SHP77 (cell line): ENCODE measurements around the gene CXCL10.
"Not testable (repeated sequence)": the region's sequence is repeated elsewhere in the genome, so short reads cannot be mapped to it uniquely, and the experiment has no call there.

ENCODE experiments used
- DNase-seq, 2 experiments: peaks; one replicate each; lab custom pipeline; 2025; lab: John Stamatoyannopoulos, UW

CXCL10 gene

DNA sequence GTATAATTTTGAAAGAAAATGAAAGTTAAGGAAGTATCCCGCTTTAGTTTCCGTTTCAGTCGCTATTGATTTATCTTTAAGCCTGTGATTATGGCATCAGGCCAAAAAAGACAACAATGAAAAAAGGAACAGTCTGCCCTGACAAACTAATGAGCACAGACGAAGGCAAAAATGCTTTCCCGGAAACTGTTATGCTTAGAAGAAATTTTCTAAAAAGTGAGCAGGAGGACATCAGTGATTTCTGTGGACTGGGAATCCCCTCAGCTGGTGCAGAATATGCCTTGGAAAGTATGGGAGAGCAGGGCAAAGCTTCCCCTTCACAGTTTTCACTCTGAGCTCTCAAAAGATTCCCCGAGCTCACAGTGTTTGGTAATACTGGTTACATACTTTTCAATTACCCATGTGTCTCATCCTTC lies 5.1 kb upstream of the CXCL10 start:
- DNase-seq = no peak

DNA sequence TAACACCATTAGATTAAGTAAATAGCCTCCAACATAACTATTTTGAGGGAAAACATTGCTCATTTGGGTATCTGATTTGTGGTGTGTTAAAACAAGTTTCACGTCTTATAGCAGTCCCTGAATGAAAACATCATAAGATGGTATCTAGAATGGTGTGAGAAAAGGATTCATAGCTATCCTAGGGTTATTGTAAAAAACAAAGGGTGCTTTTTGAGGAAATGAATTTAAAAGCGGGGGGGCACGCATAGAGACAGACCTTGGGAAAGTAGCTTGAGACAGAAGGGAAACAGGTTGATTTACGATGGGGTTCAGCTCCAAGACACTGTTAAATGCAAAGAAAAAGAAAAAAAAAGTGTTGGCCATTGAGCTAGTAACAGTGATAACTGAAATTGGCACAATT lies 768 bp upstream of the CXCL10 start:
- no peak for DNase-seq

DNA sequence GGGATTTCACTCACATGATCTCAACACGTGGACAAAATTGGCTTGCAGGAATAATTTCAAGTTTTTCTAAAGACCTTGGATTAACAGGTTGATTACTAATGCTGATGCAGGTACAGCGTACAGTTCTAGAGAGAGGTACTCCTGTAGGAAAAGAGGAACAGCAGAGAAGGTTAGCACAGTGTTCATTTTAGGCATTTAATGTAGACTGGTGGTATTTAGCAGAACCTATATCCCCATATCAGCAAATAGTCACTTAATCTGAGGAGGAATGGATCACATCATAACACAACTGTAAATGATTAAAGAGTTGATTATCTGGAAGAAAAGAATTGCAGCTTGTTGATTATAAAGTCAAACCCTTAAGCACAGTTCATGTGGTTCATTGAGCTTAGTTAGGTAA lies 620 bp downstream of the CXCL10 start:
- no peak for DNase-seq

DNA sequence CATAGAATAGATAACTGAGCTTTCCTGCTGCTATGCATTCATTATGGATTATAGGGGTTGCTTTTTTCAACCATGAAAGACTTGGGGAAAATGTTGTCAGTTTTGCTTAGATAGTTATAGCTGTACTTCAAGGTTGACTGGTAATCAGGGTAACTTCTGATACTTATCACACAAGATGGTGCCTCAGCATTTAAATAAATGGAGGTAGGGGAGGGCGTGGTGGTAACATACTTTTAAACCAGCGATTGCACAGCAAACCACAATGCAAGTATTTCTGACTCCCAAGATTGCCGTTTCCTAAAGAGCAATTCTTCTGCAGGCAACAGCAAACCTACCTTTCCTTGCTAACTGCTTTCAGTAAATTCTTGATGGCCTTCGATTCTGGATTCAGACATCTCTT lies 1.3 kb downstream of the CXCL10 start:
- no peak for DNase-seq

DNA sequence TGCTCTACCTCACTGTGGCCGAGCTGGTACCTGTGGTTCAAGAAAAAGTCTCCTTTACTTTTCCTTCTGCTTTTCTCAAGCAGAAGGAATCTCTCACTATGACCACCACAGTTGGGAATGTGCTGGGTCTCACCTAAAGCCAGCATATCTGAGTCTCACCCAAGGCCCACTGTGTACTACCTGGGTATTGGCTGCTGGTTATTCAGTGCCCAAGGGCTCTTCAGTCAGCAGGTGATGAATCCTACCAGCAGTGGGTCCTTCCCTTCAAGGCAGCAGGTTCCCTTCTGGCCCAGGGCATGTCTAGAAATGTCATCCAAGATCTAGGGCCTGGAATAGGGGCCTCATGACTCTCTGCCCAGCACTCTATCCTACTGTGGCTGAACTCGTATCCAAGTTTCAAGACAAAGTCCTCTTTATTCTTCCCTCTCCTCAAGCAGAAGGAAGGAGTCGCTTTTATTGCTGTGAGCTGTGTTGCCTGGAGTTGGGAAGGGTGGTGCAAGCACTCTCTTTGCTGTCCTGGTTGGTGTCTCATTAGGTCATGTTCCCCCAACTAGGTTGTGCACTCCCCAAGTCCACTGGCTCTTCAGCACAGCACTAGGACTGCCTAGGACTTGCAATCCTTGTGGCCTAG lies 6.1 kb downstream of the CXCL10 start:
- DNase-seq = no peak

DNA sequence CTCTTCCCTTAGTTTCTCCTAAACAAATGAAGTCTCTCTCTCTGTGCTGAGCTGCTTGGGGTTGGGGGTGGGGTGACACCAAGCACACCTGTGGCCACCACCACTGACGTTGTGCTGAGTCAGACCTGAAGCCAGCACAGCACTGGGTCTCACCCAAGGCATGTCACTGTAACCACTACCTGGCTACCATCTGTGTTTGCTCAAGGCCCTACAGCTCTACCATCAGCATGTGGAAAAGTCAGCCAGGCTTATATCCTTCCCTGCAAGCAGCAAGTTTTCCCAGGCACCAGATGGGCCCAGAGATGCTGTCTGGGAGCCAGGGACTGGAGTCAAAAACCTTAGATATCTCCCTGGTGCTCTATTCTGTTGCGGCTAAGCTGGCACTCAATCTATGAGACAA lies 6.9 kb downstream of the CXCL10 start:
- peak; percentile 28 to 46 for DNase-seq

DNA sequence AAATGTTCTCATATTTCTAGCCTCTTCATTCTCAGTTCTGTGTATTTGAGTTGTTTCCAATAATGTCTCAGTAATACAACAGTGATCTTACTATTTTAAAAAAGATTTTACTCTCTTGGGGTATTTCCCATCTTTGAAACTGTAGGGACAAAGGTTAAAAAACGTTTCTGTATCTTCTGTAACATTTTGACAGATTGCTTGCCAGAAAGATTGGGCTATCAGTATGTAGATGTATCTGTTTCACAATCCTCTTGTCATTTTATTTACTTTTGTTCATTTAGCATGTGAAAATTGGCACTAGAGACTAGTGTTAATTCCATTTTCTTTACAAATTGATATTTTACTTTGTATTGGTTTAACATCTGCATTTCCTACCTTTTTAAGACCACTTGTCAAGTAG lies 9.8 kb downstream of the CXCL10 start:
- no peak for DNase-seq

DNA sequence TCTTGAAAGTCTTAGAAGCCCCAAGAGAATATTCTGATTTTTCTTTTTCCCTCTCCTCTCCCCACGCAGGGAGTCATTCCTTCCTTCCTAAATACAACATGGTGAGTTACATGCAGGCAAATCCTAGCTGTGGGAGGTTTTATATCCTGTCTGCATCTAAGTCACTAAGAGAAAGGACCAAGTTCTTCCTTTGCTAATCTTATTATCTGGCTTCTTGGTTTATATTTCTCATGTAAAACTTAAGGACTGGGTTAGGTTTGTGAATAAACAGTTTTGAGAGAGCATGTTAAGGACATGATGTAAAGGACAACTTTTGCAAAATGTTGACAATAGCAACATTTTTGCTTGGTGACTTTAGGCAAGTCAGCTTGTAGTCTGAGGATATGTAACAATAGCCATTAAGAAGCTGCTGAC lies 10.9 kb downstream of the CXCL10 start:
- DNase-seq = no peak

DNA sequence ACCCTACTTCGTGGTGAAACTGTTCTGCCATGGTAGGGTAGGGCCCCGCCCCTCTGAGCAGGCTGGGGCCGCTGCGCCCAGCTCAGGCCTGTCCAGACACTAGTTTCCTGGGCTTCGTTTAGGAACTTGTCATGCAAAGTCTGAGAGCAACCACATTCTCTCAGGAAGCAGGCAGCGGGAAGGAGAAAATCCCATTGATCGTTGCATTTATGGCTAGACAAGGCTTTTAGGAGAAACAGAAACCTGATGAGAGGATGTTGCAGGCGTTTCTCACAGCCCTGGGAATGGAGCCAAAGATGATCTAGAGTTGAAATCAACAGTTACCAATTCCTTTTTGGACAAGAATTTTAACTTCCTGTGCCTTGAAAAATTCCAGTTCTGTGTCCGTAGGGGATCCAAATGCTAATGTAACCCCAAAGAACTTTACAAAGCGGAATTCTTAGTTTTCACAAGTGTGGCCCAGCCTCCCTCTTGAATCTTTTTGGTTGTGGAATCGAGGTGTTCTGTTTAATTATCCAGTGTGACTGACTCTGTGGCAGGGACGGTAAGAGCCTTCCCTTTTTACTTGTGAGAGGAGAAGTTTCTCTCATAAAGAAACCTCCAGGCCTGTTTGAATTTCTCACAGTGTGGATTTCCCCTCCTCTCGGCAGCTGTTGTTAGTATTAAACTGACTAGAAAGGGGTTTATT lies 11.5 kb downstream of the CXCL10 start:
- no peak for DNase-seq

DNA sequence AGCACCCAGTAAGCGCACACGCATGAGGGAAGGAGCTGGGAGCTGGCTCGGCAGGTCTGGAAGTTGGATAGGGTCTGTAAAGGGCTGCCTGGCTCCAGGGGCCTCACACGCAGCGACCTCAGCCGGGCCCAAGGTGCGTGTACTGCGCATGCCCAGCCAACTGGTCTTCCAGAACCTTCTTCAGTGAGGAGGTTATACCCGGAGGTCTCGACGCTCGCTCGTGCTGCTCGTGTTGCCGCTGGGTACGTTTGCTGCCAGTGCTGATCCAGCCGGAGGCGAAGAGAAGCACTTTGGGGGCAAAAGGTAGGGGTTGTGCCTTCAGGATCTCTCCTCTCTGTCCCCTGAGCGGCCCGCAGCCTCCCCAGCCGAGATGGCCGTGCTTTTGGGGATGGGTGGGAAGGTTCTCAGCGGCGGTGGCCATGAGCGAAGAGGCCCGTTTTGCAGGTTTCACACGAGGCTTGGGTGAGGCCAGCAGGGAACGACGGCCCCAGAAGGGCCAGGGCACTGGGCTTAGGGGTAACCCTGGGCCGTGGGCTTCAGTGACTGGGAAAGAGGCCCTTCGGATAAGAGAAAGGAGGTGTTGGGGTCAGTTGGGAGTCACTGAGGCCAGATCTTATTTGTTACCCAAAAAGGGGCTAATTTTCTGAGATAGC lies 12.2 kb downstream of the CXCL10 start:
- no peak for DNase-seq

DNA sequence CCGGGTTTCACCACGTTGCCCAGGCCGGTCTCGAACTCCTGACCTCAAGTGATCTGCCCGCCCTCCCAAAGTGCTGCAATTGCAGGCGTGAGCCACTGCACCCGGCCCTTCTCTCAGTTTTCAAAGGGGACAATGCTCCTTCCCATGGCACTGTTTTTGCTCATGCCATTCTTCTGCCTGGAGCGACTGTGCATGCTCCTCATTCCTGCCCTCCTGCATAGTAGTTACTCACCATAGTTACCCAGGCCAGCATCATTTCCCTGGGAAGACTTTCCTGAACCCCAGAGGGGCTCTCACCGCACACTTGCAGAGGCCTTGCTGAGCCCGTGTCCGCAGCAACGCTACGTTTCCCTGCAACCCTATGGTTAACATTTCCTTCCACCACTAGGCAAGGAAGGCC lies 12.7 kb downstream of the CXCL10 start:
- no peak for DNase-seq

DNA sequence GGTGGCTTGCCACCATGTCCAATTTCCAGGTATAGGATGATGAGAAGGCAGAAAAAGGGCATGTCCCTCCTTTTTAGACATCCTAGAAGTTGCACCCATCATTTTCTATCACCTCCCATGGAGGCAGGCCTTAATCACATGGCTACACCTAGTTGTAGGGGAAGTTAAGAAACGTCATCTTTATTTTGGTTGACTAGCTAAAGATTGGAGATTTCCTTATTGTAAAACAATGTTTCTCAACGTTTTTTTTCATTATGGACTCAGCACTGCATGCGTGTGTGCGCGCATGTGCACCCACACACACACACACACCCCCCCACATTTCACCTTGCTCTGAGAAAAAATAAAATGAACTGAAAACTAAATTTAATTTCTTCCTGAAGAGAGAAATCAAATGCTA lies 14.0 kb downstream of the CXCL10 start:
- DNase-seq = no peak

DNA sequence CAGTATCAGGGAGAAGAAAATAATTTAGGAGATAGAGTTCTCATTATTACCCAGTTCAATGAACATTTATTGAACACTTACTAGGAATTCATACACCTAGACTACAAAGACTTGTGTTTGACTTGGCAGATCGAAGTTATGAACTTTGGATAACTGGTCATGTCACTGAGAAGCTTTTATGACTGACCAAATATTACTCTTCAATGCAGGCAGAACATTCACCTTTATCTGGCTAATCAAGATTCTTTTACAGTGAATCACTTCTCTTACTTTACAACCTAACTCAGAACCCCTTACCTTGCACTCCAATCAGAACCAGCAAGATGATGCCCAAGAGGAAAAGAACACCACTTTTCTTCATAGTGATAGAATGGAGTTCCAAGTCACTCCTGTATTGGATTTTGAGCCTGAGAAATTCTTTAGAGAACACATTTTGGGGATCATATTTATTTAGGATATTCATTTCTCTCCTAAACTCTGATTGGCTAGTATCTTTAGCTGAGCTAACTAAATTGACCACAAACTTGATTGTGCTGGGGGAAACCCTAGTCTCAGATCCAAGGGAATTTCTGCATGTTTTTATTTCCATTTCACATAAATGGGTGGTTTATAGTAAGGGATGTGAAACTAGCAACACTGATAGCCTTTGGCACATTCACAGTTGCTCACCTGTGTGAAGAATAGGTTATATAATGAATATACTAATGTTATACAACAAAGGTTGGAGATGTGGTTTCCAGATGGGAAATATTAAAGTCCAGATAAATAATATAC lies 16.0 kb downstream of the CXCL10 start, which contains the start of gene CXCL9:
Gene CXCL9, minus strand, starts transcription at position 421 of the 774 bp plus-strand sequence. Its CDS starts 60 bp downstream, at position 361.
- no peak for DNase-seq

DNA sequence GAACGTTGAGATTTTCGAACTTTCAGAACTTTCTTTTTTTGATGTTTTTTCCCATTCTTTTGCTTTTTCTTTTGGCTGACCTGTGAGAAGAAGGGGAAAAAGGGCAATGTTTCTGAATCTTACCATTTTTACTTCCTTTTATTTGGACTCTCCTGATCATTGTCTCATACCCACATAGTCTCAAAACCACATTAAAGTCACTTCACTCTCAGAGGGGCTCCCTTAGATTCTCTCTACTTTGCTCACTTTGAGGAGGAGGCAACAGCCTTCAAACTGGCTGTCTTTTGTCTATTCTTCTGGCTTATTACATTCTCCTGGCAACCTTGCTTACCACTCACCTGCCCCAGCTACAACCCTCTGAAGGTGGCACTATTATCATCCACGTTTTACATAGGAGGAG lies 19.7 kb downstream of the CXCL10 start:
- no peak for DNase-seq

DNA sequence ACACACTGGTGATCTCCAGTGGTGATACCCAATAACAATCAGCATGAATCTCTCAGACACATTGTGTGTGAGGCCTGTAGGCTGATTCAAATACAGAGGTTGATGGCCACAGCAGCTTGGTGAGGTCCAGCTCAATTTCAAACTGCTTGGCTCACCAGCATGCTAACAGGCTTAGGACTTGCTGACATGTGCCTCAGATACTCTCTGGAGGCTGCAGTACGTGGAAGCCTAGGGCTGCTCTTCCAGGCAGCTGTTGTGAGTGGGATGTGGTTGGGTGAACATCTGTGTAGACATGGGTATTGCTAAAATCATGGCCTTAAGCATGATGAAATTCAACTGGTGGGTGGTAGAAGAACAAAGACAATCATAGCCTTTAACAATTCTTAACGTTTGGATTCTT lies 20.3 kb downstream of the CXCL10 start:
- no peak for DNase-seq

DNA sequence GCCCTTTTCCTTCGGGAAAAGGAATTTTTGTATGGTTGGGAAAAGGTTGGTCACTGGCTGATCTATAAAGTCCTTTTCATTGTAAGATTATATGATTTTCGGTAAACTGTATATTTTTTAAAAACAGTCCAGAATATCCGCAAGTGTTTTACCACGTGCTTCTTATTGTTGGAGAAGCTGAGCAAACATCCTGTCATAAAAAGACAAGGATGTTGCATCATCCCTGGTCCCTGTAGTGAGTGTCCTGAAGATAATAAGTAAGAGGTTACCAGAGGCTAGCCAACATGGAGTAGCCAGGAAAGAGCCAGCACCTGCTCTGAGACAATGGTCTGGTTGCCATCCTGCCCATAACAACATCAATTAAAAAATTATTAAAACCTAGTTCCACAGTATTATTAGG lies 21.1 kb downstream of the CXCL10 start:
- peak; percentile 15 to 18 for DNase-seq

DNA sequence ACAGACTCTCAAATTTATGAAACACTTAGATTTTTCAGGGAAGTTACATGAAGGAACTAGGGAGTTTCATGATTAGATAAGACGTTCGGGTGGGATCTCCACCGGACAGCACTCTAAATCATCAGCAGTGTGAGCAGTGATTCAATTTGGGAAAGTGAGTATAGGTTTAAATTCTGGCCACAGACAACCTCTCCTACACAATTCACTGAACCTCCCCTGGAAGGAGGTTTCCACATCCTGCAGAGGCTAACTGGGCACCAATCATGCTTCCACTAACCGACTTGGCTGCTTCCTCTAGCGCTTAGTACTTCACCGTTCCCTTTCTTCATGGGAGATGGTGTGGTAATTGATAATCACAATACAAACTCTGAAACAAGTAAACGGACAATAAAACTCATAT lies 21.6 kb downstream of the CXCL10 start:
- no peak for DNase-seq

DNA sequence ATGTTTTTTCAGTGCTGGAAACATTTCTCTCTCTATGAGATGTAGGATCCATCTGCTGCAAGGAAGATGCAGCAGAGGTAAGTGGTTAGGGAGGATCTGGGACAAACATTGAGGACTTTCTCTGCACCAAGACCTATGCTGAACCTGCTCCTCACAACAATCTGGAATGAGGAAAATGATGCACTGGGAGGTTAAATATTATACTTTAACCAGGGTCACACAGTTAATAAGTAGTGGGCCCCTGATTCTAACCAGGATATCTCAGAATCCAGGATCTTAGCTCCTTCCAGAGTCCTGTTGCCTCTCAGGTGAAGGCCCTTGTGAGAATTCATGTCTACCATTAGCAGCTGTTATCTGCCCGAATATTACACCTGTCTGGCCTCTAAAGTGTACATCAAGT lies 23.0 kb downstream of the CXCL10 start:
- DNase-seq = no peak

DNA sequence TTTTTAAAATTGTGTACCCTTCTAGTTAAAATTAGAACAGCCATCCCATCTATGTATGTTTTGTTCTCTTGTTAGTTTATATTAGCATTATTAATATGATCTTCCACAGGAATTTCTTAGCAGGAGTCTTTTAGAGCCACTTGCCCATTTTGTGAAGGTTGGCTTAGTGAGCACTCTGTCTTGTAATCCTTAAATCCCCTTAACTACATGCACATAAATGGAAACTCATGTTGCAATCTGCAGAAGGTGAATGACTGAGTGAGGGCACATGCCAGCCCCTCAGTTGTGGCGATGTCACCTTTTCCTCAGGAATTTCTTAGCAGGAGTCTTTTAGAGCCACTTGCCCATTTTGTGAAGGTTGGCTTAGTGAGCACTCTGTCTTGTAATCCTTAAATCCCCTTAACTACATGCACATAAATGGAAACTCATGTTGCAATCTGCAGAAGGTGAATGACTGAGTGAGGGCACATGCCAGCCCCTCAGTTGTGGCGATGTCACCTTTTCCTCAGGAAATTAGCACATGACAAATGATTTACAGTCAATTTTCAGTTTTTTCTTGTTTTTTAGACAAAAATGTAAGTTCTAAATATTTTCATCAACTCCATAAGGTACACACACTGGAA lies 24.7 kb downstream of the CXCL10 start:
- not testable (repeated sequence) for DNase-seq

DNA sequence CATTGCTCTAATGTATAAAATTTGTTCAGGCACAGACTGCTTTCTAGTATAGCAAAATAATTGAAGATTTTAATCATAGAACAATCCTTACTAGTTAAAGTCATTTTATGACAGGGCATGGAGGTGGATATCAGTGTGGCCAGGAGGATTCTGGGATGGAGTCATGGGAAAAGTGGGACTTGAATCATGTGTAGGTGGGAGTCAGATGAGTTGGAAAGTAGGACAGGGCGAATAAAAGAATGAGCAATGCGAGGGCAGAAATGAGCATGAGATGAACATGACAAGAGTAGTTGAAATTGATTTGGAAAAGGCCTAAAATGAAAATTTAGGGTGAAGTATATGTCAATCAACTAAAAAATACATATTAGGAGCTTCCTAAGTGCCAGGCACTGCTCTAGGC lies 25.4 kb downstream of the CXCL10 start:
- no peak for DNase-seq

DNA sequence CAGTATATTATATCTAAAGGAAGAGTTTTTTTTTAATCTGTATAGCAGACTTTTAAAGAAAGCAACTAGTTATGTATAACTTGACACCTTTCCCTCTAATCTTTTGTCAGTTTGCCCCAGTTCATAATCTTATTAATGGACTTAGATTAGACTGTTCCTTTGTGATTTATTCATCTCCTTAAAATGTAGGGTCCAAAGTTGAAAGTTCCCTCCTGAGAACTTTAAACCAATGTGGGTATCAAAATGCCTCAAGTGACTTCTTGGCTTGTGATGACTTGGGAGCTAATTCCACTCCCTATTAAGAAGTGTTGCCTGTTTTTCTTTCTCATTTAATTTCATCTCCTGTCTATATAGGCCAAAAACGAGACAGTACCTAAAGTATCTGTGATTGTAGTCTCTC lies 26.2 kb downstream of the CXCL10 start:
- no peak for DNase-seq

DNA sequence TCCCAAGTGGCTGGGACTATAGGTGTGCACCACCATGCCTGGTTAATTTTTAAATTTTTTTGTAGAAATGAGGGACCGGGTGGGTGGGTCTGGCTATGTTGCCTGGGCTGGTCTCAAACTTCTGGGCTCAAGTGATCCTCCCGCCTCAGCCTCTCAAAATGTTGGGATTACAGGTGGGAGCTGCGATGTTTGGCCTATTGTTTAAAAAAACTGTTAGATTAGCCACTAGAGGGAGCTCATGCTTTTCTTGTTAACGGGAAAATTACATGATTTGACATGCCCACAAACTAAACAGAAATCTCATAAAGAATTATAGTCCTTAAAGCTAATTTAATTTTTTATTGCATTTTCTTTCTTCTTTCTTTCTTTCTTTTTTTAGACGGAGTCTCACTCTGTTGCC lies 27.6 kb downstream of the CXCL10 start:
- DNase-seq = peak; percentile 41 to 56
